Astrocyte of the hippocampus (primary cell): ENCODE results near the gene CMKLR1.

Experiments
- DNase-seq: peaks from one replicate; pipeline ENCODE4 v3.0.0; 2011; ENCODE audit warnings: low read depth, low spot score

The CMKLR1 gene

GRCh38 chr12:108317308-108318234 is 21.5 kb downstream of the CMKLR1 start:
- DNase-seq = no peak

GRCh38 chr12:108316176-108317086 is 22.7 kb downstream of the CMKLR1 start:
- DNase-seq = no peak

- DNase-seq = no peak
Measured at GRCh38 chr12:108315486-108316105, 23.5 kb downstream of the CMKLR1 start.

- no peak for DNase-seq
Measured at GRCh38 chr12:108313606-108314351, 25.3 kb downstream of the CMKLR1 start.

- DNase-seq = no peak
Measured at GRCh38 chr12:108313241-108313605, 25.9 kb downstream of the CMKLR1 start.

- DNase-seq = peak; percentile 16
Measured at GRCh38 chr12:108312693-108313189, 26.4 kb downstream of the CMKLR1 start.

GRCh38 chr12:108312073-108312659 is 26.9 kb downstream of the CMKLR1 start:
- no peak for DNase-seq

- DNase-seq = no peak
Measured at GRCh38 chr12:108311605-108312004, 27.5 kb downstream of the CMKLR1 start.

- peak; percentile 23 for DNase-seq
Measured at GRCh38 chr12:108310489-108310888, 28.6 kb downstream of the CMKLR1 start.

- DNase-seq = no peak
Measured at GRCh38 chr12:108309674-108310312, 29.3 kb downstream of the CMKLR1 start.

- no peak for DNase-seq
Measured at GRCh38 chr12:108308395-108309085, 30.6 kb downstream of the CMKLR1 start.

GRCh38 chr12:108307006-108307405 is 32.1 kb downstream of the CMKLR1 start:
- peak; percentile 3 for DNase-seq

GRCh38 chr12:108306506-108306905 is 32.6 kb downstream of the CMKLR1 start:
- no peak for DNase-seq

- DNase-seq = peak; percentile 37
Measured at GRCh38 chr12:108305991-108306501, 33.1 kb downstream of the CMKLR1 start.

GRCh38 chr12:108305520-108305919 is 33.6 kb downstream of the CMKLR1 start:
- DNase-seq = peak; percentile 61

GRCh38 chr12:108304633-108305032 is 34.5 kb downstream of the CMKLR1 start:
- no peak for DNase-seq

- DNase-seq = no peak
Measured at GRCh38 chr12:108303703-108304102, 35.4 kb downstream of the CMKLR1 start.

GRCh38 chr12:108302403-108303311 is 36.5 kb downstream of the CMKLR1 start:
- DNase-seq = peak; percentile 23
